KBM-7 (cell line): ENCODE data around the gene CDH4.

Experiments
- DNase-seq: peaks from one replicate; pipeline ENCODE4 v3.0.0-alpha.2; 2015
- in situ Hi-C: fragments of 300-500 bp; cut with MboI; formaldehyde crosslinking; loops from 2 replicates; pipeline ENCODE4 v1.14.3; 2020; ENCODE audit warnings: low sequenced_read_pairs, low pct_unique_long_range_greater_than_20kb, mixed read lengths

Gene CDH4

GRCh38 chr20:61297491-61297890, 45.4 kb downstream of the CDH4 start:
- in situ Hi-C loops, result no loop called here
- no peak for DNase-seq

GRCh38 chr20:61297986-61298385, 45.9 kb downstream of the CDH4 start:
- in situ Hi-C loops, result no loop called here
- DNase-seq, result no peak

- no peak for DNase-seq
- in situ Hi-C loops, result no loop called here
Measured at GRCh38 chr20:61298661-61299060, 46.6 kb downstream of the CDH4 start.

DNA sequence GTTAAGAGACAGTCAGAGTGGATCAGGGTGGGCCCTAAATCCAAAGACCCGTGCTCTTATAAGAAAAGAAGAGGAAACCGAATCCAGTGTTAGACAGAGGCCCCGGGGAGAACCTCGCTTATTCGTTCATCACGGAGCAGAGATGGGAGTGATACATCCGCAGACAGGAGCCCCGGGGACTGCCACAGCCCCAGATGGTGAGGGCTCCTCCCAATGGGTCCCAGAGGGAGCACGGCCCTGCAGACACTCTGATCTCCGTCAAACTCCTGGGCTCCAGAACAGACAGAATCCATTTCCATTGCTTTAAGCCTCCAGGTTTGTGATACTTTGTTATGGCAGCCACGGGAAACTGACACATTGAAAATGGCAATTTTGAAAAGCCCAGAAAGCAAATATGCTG, 47.0 kb downstream of the CDH4 start:
- in situ Hi-C loops, result no loop called here
- DNase-seq, result no peak

- DNase-seq, result no peak
- in situ Hi-C loops, result no loop called here
Measured at GRCh38 chr20:61299618-61300017, 47.6 kb downstream of the CDH4 start.

- in situ Hi-C loops, result no loop called here
- DNase-seq, result no peak
Measured at GRCh38 chr20:61300293-61300692, 48.2 kb downstream of the CDH4 start.

GRCh38 chr20:61300709-61301108, 48.6 kb downstream of the CDH4 start:
- in situ Hi-C loops, result no loop called here
- no peak for DNase-seq

DNA sequence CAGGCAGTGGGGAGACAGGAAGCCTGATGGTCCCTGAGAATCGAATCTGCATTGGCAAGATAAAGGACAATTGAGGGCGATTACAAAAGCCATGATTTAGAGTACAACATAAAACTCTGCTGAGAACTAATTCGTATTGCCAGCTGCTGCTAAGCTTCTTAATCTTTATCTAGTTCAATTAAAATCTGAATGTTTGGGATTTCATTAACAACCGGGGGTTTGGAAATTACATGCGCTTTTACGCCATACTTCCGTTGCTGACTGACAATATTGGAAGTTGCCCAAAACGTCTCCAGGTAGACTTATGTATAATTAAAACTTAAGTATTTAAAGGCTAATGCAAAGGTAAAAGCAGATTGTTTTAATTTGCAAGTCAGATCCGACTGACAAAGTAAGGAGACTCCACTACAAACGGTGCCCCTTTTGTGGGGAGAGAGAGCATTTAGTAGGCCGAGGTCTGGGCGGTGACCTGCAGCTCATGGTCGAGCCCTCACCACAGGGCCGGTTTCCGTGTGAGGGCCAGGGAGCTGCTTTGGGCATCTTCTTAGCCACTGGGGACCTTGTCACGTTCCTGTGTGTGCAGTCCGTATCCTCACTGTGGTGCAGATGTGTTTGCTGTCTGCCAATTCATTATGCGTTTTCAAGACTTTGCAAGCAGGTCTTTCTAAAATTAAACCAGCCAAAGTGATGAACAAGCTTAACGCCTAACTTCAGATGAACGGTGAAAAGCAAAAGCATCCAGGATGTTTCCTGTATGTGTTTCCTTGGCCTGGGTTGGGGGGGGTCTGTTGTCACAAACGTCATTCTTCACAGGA, 49.9 kb downstream of the CDH4 start:
- DNase-seq, result no peak
- in situ Hi-C loops, result no loop called here

- in situ Hi-C loops, result no loop called here
- no peak for DNase-seq
Measured at GRCh38 chr20:61303217-61303616, 51.2 kb downstream of the CDH4 start.

DNA sequence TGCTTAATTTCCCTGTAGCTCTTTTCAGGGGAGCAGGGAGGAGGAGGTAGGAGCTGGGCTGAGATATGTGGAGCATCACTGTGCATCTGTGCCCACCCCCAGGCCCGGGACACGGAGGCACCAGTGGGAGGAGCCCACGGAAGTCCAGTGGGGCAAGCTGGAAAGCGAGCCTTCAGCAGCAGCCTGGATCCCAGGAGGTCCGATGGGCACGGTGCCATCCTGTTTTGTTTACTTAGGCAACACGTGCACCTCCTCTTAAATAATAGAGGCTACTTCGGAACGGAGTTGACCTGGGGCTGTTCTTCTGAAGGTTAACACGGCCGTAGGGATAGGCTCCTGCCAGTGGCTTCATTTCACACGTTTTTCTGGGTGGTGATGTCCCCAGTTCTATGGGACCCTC, 51.6 kb downstream of the CDH4 start:
- in situ Hi-C loops, result no loop called here
- no peak for DNase-seq

DNA sequence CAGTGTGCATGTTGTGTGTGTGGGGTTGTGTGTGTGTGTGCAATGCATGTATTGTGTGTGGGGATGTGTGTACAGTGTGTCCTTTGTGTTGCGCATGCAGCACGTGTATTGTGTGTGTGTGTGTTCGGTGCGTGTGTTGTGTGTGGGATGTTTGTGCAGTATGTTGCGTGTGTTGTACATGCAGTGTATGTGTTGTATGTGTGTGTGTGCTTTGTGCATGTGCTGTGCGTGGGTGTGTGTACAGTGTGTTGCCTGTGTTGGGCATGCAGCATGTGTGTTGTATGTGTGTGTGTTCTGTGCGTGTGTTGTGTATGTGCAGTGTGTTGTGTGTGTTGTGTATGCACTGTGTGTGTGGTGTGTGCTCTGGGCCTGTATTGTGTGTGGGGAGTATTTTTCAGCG, 52.7 kb downstream of the CDH4 start:
- in situ Hi-C loops, result no loop called here

GRCh38 chr20:61306937-61307475, 54.9 kb downstream of the CDH4 start:
- in situ Hi-C loops, result no loop called here
- no peak for DNase-seq

More for the DNA sequence above, 52.7 kb downstream of the CDH4 start:
- DNase-seq, result no peak

DNA sequence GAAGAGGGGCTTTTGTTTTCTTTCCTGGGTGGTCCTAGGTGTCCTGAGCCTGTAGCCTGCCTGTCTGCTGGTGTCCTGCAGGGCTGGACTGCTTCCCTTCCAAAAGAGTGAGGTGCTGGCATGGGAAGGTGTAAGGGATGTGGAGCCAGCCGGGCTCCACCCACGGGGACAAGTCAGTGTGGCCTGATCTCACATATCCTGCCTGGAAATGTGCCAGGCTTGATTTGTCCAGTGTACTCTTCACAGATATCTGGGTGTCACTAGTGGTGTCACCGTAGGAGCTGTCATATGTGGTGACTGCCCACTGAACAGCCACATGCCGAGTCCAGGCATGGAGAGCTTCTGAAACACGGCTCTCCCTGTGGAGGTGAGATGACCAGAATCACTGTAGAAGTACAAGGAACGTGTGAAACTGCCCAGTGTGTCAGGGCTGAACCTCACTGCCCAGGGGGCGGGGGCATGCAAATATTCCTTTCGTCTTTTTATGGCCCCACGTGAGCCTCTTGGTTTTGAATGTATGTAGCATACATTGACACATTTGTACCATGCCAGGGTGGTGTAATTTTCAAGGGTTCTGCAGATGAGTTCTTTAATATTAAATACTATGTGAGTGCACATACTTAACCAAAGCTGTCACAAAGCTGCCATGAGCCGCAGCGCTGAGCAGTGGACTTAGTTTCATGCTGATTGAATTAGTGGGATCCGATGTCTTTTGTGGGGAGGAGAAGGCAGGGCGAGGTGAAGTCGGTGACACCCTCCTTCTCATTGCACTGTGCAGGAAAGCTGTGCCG, 55.8 kb downstream of the CDH4 start:
- in situ Hi-C loops, result no loop called here
- no peak for DNase-seq

- DNase-seq, result no peak
- in situ Hi-C loops, result no loop called here
Measured at GRCh38 chr20:61308477-61308774, 56.4 kb downstream of the CDH4 start.

- in situ Hi-C loops, result no loop called here
- DNase-seq, result no peak
Measured at GRCh38 chr20:61310954-61311353, 58.9 kb downstream of the CDH4 start.

DNA sequence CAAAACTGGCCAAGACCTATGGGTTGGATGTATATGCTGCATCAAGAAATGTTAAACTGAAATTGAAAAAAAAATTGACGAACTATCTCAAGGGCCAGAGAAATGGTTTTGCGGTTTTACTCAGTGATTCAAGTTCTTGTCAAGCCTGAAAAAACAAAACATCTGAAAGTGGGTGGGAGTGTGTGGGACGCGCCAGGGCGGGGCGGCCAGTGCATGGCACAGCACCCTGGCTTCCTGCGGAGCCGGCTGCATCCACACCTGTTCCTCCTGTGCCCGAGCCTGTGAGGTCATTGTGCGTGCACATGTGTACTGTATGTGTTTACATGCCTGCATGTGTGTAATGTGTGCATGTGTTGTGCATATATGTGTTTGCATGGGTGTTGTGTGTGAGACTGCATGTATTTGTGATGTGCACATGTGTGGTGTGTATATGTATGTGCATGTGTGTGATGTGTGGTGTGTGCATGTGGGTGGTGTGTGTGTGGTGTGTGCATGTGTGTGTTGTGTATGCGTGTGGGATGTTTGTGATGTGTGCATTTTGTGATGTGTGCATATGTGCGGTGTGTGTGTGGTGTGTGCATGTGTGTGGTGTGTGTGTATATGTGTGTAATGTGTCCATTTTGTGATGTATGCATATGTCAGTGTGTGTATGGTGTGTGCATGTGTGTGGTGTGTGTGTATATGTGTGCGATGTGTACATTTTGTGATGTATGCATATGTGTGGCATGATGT, 59.8 kb downstream of the CDH4 start:
- no peak for DNase-seq
- in situ Hi-C loops, result no loop called here

DNA sequence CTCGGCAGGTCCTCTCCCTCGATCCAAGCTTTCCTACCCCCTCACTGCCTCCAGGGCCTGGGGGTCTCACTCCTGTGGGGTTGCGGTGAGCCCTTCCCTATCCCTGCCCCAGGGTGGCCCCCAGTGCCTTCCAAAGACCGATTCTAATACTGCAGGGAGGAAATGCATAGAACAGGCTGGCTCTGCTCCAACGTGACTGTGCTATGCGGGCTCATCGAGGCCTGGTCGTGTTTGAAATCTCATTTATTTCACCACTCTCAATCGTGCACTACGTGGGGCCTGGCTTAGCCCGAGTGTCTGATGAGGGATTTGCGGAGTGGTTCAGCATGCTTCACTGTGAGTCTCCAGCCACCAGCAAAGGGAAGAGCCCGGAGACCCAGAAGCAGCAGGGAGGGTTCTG, 60.9 kb downstream of the CDH4 start:
- no peak for DNase-seq
- in situ Hi-C loops, result no loop called here

DNA sequence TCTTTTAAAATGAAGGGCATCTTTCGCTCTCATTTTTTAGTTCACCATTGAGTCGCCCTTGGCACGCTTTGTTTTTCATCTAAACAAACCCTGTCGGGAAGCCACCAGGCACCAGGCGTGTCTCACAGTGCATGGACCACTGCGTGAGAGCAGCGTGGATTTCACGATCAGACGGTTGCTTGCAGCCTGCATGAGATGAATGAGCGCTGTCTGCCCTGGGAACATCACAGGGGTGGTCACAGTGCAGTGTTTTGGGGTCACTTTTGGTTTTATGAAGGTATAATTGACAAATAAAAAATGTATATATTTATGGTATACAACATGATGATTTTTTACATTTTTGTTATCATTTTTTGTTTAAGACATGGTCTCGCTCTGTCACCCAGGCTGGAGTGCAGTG, 61.3 kb downstream of the CDH4 start:
- in situ Hi-C loops, result no loop called here
- no peak for DNase-seq

- DNase-seq, result no peak
- in situ Hi-C loops, result no loop called here
Measured at GRCh38 chr20:61314326-61315010, 62.4 kb downstream of the CDH4 start.
